HEK293 (cell line): ENCODE measurements around the gene PTRH1.

ENCODE experiments used
- EGR2 ChIP-seq: fragments of 450-650 bp; formaldehyde crosslinking; IDR thresholded peaks from 2 replicates; pipeline ENCODE4 v1.5.1; 2016; ENCODE audit warnings: low read depth, missing biosample characterization, missing genetic modification characterization
- GLIS1 ChIP-seq: fragments of 450-650 bp; formaldehyde crosslinking; IDR thresholded peaks from 2 replicates; pipeline ENCODE4 v1.5.1; 2016; ENCODE audit warnings: missing biosample characterization, missing genetic modification characterization
- OSR2 ChIP-seq: fragments of 450-650 bp; formaldehyde crosslinking; IDR thresholded peaks from 2 replicates; pipeline ENCODE4 v1.5.1; 2016; ENCODE audit warnings: missing biosample characterization, missing genetic modification characterization
- SP2 ChIP-seq: fragments of 450-650 bp; formaldehyde crosslinking; IDR thresholded peaks from 2 replicates; pipeline ENCODE4 v1.5.1; 2016; ENCODE audit warnings: missing biosample characterization, missing genetic modification characterization
- SP7 ChIP-seq: fragments of 450-650 bp; formaldehyde crosslinking; IDR thresholded peaks from 2 replicates; pipeline ENCODE4 v1.5.1; 2016; ENCODE audit warnings: missing biosample characterization, missing genetic modification characterization
- ZBTB1 ChIP-seq: fragments of 450-650 bp; formaldehyde crosslinking; IDR thresholded peaks from 2 replicates; pipeline ENCODE4 v1.5.1; 2016; ENCODE audit warnings: missing biosample characterization, missing genetic modification characterization
- ZBTB21 ChIP-seq: fragments of 450-650 bp; formaldehyde crosslinking; IDR thresholded peaks from 2 replicates; pipeline ENCODE4 v1.5.1; 2017; ENCODE audit warnings: missing biosample characterization, missing genetic modification characterization
- ZFHX2 ChIP-seq: fragments of 450-650 bp; formaldehyde crosslinking; conservative IDR thresholded peaks from 2 replicates; pipeline ENCODE4 v1.5.1; 2016; ENCODE audit warnings: missing biosample characterization, missing genetic modification characterization
- ZFP37 ChIP-seq: fragments of 450-650 bp; formaldehyde crosslinking; IDR thresholded peaks from 2 replicates; pipeline ENCODE4 v1.5.1; 2016; ENCODE audit warnings: missing biosample characterization, missing genetic modification characterization
- ZFP41 ChIP-seq: fragments of 450-650 bp; formaldehyde crosslinking; IDR thresholded peaks from 2 replicates; pipeline ENCODE4 v1.5.1; 2016; ENCODE audit warnings: missing biosample characterization, missing genetic modification characterization, borderline replicate concordance
- ZNF10 ChIP-seq: fragments of 450-650 bp; formaldehyde crosslinking; IDR thresholded peaks from 2 replicates; pipeline ENCODE4 v1.5.1; 2017; ENCODE audit warnings: missing biosample characterization, missing genetic modification characterization
- ZNF112 ChIP-seq: fragments of 450-650 bp; formaldehyde crosslinking; IDR thresholded peaks from 2 replicates; pipeline ENCODE4 v1.5.0; 2017; ENCODE audit warnings: missing biosample characterization, missing genetic modification characterization
- ZNF121 ChIP-seq: fragments of 450-650 bp; formaldehyde crosslinking; IDR thresholded peaks from 2 replicates; pipeline ENCODE4 v1.5.1; 2016; ENCODE audit warnings: missing biosample characterization, missing genetic modification characterization
- ZNF132 ChIP-seq: fragments of 450-650 bp; formaldehyde crosslinking; IDR thresholded peaks from 2 replicates; pipeline ENCODE4 v1.5.1; 2017; ENCODE audit warnings: missing biosample characterization, missing genetic modification characterization, borderline replicate concordance
- ZNF202 ChIP-seq: fragments of 450-650 bp; formaldehyde crosslinking; IDR thresholded peaks from 2 replicates; pipeline ENCODE4 v1.5.1; 2016; ENCODE audit warnings: missing biosample characterization, missing genetic modification characterization, borderline replicate concordance
- ZNF324 ChIP-seq: fragments of 450-650 bp; formaldehyde crosslinking; IDR thresholded peaks from 2 replicates; pipeline ENCODE4 v1.5.1; 2016; ENCODE audit warnings: missing biosample characterization, missing genetic modification characterization
- ZNF391 ChIP-seq: fragments of 450-650 bp; formaldehyde crosslinking; IDR thresholded peaks from 2 replicates; pipeline ENCODE4 v1.5.1; 2016; ENCODE audit warnings: low read depth, missing biosample characterization, missing genetic modification characterization, borderline replicate concordance
- ZNF544 ChIP-seq: fragments of 450-650 bp; formaldehyde crosslinking; IDR thresholded peaks from 2 replicates; pipeline ENCODE4 v1.5.0; 2017; ENCODE audit warnings: missing biosample characterization, missing genetic modification characterization
- ZNF548 ChIP-seq: fragments of 450-650 bp; formaldehyde crosslinking; IDR thresholded peaks from 2 replicates; pipeline ENCODE4 v1.5.1; 2016; ENCODE audit warnings: missing biosample characterization, missing genetic modification characterization
- ZNF558 ChIP-seq: fragments of 450-650 bp; formaldehyde crosslinking; IDR thresholded peaks from 2 replicates; pipeline ENCODE4 v1.5.1; 2016; ENCODE audit warnings: missing biosample characterization, missing genetic modification characterization
- ZNF561 ChIP-seq: fragments of 450-650 bp; IDR thresholded peaks from 2 replicates; pipeline ENCODE4 v1.5.1; 2018; ENCODE audit warnings: missing biosample characterization, missing genetic modification characterization, borderline replicate concordance
- ZNF610 ChIP-seq: fragments of 450-650 bp; formaldehyde crosslinking; IDR thresholded peaks from 2 replicates; pipeline ENCODE4 v1.5.1; 2016; ENCODE audit warnings: missing biosample characterization, missing genetic modification characterization, borderline replicate concordance
- ZNF623 ChIP-seq: fragments of 450-650 bp; formaldehyde crosslinking; IDR thresholded peaks from 2 replicates; pipeline ENCODE4 v1.5.1; 2016; ENCODE audit warnings: missing biosample characterization, missing genetic modification characterization
- ZNF76 ChIP-seq: fragments of 450-650 bp; formaldehyde crosslinking; IDR thresholded peaks from 2 replicates; pipeline ENCODE4; 2016; ENCODE audit warnings: low read depth, missing biosample characterization, missing genetic modification characterization, borderline replicate concordance
- TF ChIP-seq, protein P1 (sequence below): fragments of 450-650 bp; formaldehyde crosslinking; IDR thresholded peaks from 2 replicates; pipeline ENCODE4 v1.5.1; 2017; ENCODE audit warnings: missing biosample characterization, missing genetic modification characterization
- TF ChIP-seq, protein P2 (sequence below): fragments of 450-650 bp; formaldehyde crosslinking; IDR thresholded peaks from 2 replicates; pipeline ENCODE4 v1.5.1; 2016; ENCODE audit warnings: missing biosample characterization, missing genetic modification characterization
- TF ChIP-seq, protein P3 (sequence below): fragments of 450-650 bp; formaldehyde crosslinking; IDR thresholded peaks from 2 replicates; pipeline ENCODE4 v1.5.1; 2016; ENCODE audit warnings: missing biosample characterization, missing genetic modification characterization, borderline replicate concordance
- TF ChIP-seq, protein P4 (sequence below): fragments of 450-650 bp; formaldehyde crosslinking; IDR thresholded peaks from 2 replicates; pipeline ENCODE4 v1.5.1; 2016; ENCODE audit warnings: missing biosample characterization, missing genetic modification characterization
- TF ChIP-seq, protein P5 (sequence below): IDR thresholded peaks from 2 replicates; pipeline ENCODE4 v1.6.1; 2011; ENCODE audit warnings: mild to moderate bottlenecking, low read depth, low read length, borderline replicate concordance
- TF ChIP-seq, protein P6 (sequence below): fragments of 450-650 bp; formaldehyde crosslinking; IDR thresholded peaks from 2 replicates; pipeline ENCODE4 v1.5.1; 2016; ENCODE audit warnings: missing biosample characterization, missing genetic modification characterization

The PTRH1 gene

DNA sequence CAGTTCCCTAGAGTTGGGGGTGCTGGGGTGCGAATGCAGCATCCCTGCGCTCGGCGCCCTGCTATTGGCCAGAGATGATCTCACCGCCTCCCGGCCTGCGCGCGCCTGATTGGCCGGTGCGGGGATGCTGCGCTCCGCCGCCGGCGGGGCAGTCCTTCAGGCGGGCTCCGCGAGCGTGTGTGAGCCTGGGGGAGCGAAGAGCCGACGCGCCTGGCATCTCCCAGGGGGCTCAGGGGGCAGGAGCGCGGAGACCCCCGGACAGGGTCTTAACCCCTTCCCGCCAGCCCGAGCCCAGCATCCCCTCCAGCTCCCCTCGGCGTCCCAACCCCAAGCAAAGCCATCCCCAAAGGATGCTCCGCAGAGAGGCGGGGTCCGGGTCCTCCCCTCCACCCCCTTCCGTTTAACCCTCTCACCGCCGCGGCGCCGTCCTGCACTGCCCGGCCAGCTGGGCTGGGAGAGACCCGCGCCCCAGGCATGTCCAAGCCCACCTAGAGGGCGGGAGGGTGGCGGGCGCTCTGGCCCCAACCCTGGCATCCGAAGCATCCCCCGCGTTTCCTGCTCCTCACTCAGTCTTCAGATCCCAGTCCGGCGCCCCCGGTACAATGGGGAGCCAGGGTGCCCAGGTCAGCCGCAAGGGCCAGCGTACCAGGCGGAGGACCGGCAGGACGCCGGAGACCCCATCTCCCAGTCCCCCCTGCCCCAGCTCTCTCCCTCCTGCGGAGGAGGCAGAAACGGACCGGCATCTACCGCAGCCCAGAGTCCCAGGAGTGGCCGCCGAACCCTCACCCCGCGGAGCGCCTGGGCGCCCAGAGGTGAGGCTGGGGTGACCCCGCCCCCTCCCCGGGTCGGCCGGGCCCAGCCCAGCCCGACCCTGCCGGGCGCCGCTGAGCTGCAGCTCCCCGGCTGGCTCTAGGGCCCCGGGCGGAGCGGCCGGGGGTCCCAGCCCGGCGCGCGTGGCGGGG is 38.9 kb upstream of the PTRH1 start (continued):
- no peak for TF ChIP-seq ZNF112 (tag by site-specific recombination)
- no peak for TF ChIP-seq ZNF558
- no peak for TF ChIP-seq ZFHX2 (tag by site-specific recombination)
- no peak for TF ChIP-seq ZNF121 (tag by site-specific recombination)
- TF ChIP-seq ZNF76 (tag by site-specific recombination): no peak; the same call in 1 of the 2 replicates
- TF ChIP-seq ZFP41 (tag by site-specific recombination): no peak
- TF ChIP-seq, protein P1, sequence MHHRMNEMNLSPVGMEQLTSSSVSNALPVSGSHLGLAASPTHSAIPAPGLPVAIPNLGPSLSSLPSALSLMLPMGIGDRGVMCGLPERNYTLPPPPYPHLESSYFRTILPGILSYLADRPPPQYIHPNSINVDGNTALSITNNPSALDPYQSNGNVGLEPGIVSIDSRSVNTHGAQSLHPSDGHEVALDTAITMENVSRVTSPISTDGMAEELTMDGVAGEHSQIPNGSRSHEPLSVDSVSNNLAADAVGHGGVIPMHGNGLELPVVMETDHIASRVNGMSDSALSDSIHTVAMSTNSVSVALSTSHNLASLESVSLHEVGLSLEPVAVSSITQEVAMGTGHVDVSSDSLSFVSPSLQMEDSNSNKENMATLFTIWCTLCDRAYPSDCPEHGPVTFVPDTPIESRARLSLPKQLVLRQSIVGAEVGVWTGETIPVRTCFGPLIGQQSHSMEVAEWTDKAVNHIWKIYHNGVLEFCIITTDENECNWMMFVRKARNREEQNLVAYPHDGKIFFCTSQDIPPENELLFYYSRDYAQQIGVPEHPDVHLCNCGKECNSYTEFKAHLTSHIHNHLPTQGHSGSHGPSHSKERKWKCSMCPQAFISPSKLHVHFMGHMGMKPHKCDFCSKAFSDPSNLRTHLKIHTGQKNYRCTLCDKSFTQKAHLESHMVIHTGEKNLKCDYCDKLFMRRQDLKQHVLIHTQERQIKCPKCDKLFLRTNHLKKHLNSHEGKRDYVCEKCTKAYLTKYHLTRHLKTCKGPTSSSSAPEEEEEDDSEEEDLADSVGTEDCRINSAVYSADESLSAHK (tag by site-specific recombination): no peak
- no peak for TF ChIP-seq ZBTB21
- TF ChIP-seq, protein P2, sequence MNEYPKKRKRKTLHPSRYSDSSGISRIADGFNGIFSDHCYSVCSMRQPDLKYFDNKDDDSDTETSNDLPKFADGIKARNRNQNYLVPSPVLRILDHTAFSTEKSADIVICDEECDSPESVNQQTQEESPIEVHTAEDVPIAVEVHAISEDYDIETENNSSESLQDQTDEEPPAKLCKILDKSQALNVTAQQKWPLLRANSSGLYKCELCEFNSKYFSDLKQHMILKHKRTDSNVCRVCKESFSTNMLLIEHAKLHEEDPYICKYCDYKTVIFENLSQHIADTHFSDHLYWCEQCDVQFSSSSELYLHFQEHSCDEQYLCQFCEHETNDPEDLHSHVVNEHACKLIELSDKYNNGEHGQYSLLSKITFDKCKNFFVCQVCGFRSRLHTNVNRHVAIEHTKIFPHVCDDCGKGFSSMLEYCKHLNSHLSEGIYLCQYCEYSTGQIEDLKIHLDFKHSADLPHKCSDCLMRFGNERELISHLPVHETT (tag by site-specific recombination): no peak
- TF ChIP-seq ZNF391 (tag by site-specific recombination): no peak
- TF ChIP-seq ZNF202 (tag by site-specific recombination): no peak
- TF ChIP-seq ZNF10 (tag by site-specific recombination): no peak
- no peak for TF ChIP-seq EGR2 (tag by site-specific recombination)
- TF ChIP-seq ZNF132: no peak
- TF ChIP-seq, protein P3, sequence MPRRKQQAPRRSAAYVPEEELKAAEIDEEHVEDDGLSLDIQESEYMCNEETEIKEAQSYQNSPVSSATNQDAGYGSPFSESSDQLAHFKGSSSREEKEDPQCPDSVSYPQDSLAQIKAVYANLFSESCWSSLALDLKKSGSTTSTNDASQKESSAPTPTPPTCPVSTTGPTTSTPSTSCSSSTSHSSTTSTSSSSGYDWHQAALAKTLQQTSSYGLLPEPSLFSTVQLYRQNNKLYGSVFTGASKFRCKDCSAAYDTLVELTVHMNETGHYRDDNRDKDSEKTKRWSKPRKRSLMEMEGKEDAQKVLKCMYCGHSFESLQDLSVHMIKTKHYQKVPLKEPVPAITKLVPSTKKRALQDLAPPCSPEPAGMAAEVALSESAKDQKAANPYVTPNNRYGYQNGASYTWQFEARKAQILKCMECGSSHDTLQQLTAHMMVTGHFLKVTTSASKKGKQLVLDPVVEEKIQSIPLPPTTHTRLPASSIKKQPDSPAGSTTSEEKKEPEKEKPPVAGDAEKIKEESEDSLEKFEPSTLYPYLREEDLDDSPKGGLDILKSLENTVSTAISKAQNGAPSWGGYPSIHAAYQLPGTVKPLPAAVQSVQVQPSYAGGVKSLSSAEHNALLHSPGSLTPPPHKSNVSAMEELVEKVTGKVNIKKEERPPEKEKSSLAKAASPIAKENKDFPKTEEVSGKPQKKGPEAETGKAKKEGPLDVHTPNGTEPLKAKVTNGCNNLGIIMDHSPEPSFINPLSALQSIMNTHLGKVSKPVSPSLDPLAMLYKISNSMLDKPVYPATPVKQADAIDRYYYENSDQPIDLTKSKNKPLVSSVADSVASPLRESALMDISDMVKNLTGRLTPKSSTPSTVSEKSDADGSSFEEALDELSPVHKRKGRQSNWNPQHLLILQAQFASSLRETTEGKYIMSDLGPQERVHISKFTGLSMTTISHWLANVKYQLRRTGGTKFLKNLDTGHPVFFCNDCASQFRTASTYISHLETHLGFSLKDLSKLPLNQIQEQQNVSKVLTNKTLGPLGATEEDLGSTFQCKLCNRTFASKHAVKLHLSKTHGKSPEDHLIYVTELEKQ (tag by site-specific recombination): no peak
- TF ChIP-seq, protein P4, sequence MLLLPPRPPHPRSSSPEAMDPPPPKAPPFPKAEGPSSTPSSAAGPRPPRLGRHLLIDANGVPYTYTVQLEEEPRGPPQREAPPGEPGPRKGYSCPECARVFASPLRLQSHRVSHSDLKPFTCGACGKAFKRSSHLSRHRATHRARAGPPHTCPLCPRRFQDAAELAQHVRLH (tag by site-specific recombination): no peak
- TF ChIP-seq, protein P5, sequence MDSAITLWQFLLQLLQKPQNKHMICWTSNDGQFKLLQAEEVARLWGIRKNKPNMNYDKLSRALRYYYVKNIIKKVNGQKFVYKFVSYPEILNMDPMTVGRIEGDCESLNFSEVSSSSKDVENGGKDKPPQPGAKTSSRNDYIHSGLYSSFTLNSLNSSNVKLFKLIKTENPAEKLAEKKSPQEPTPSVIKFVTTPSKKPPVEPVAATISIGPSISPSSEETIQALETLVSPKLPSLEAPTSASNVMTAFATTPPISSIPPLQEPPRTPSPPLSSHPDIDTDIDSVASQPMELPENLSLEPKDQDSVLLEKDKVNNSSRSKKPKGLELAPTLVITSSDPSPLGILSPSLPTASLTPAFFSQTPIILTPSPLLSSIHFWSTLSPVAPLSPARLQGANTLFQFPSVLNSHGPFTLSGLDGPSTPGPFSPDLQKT: no peak
- TF ChIP-seq ZFP37 (tag by site-specific recombination): no peak
- no peak for TF ChIP-seq ZNF561
- no peak for TF ChIP-seq ZNF548 (tag by site-specific recombination)
- TF ChIP-seq SP7: 0 out of 2 replicates have a peak, but pooled peaks have one; percentile 26
- TF ChIP-seq SP2 (tag by site-specific recombination): peak; percentile 86
- no peak for TF ChIP-seq ZNF544 (tag by site-specific recombination)
- TF ChIP-seq, protein P6, sequence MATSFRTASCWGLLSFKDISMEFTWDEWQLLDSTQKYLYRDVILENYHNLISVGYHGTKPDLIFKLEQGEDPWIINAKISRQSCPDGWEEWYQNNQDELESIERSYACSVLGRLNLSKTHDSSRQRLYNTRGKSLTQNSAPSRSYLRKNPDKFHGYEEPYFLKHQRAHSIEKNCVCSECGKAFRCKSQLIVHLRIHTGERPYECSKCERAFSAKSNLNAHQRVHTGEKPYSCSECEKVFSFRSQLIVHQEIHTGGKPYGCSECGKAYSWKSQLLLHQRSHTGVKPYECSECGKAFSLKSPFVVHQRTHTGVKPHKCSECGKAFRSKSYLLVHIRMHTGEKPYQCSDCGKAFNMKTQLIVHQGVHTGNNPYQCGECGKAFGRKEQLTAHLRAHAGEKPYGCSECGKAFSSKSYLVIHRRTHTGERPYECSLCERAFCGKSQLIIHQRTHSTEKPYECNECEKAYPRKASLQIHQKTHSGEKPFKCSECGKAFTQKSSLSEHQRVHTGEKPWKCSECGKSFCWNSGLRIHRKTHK (tag by site-specific recombination): no peak
- TF ChIP-seq OSR2: no peak
- peak; percentile 88 for TF ChIP-seq GLIS1 (tag by site-specific recombination)
- no peak for TF ChIP-seq ZNF623
- no peak for TF ChIP-seq ZNF610 (tag by site-specific recombination)
- TF ChIP-seq ZBTB1: no peak
- TF ChIP-seq ZNF324: 0 out of 2 replicates have a peak, but pooled peaks have one; percentile 32
